Transverse colon (tissue), 3 donors: ENCODE data around the gene UBALD1.

ENCODE experiments used
- CTCF ChIP-seq, 5 experiments: fragments of 200-600 bp in 3 of 5; fragments of 450-650 bp in 2 of 5; sonication (generic) in 3 of 5; IDR thresholded peaks; 1 replicate in 2 of 5; 2 replicates in 3 of 5; pipeline ENCODE4 v1.5.1; 2016 to 2017; ENCODE audit warnings: antibody characterized with exemption in 5 of 5, inconsistent platforms in 3 of 5, mild to moderate bottlenecking in 2 of 5, moderate library complexity in 1 of 5
- EP300 ChIP-seq: sonication (generic); formaldehyde crosslinking; IDR thresholded peaks from one replicate; pipeline ENCODE4 v1.6.1; 2017; ENCODE audit warnings: antibody characterized with exemption, low read depth
- POLR2A ChIP-seq: fragments of 450-650 bp; IDR thresholded peaks from one replicate; pipeline ENCODE4 v1.6.1; 2016; ENCODE audit warnings: antibody characterized with exemption, mild to moderate bottlenecking, moderate library complexity

- TF ChIP-seq POLR2A (no peak), CTCF (IDR thresholded peaks at IDR 0.05) (no peak), EP300 (no peak)
Observed at GRCh38 chr16:4588386-4588785, 26.3 kb downstream of the UBALD1 start.
